Measurements from ENCODE around the gene RGL4. TPM values are rescaled to one million over a fixed set of nuclear protein-coding genes. Genes with fewer than 3 reads are reported as not detected.
"Not testable (repeated sequence)": the region's sequence is repeated elsewhere in the genome, so short reads cannot be mapped to it uniquely, and the experiment has no call there.

RGL4 gene
- total RNA-seq: 10 to 100 TPM; 11.6 to 14.5 (median 12.7) TPM
- 10.9 TPM for total RNA-seq (2013)

- H3K4me1 Mint-ChIP-seq: peaks cover 12 to 19% of the 10 kb centered on the region in 2 donors
- intact Hi-C loops (cut with micrococcal nuclease): no loop called here
- no peaks in the 10 kb centered on the region for H3K27me3 Mint-ChIP-seq (ENCODE audit: low read depth in 2 of 2)
- Histone ChIP-seq H3K27ac (ENCODE audit: low read length) (no peak within 1 kb of the TSS), H3K4me1 (ENCODE audit: control insufficient read depth, insufficient read depth, low read length) (peaks cover 9% of the 10 kb centered on the region), H3K27me3 (ENCODE audit: control insufficient read depth, insufficient read depth, low read length) (no peaks in the 10 kb centered on the region), H3K9me3 (ENCODE audit: control insufficient read depth, insufficient read depth, low read length) (no peaks in the 10 kb centered on the region), H3K4me3 (ENCODE audit: low read length) (no peak within 1 kb of the TSS), H3K36me3 (ENCODE audit: control insufficient read depth, insufficient read depth, low read length) (peaks cover 27% of the 10 kb centered on the region)
- peak within 1 kb of the TSS in 1 of 2 donors; percentile 42 for H3K27ac Mint-ChIP-seq
- H3K4me3 Mint-ChIP-seq: no peak within 1 kb of the TSS
- H3K36me3 Mint-ChIP-seq: no peaks in the 10 kb centered on the region
- no peak for ATAC-seq
- H3K9me3 Mint-ChIP-seq: no peaks in the 10 kb centered on the region
- no peak for TF ChIP-seq CTCF (IDR thresholded peaks at IDR 0.05)
- WGBS (ENCODE audit: insufficient coverage): 100% methylated on average over 5 of the region's 5 CpGs
- no peak for DNase-seq
Measured at GRCh38 chr22:23690713-23691112, at the start of gene RGL4. Gene RGL4, plus strand, starts transcription at chr22:23691013. Its CDS starts 1,018 bp downstream, at chr22:23692031.

- H3K36me3 ChIP-seq (ENCODE audit: control insufficient read depth, insufficient read depth, low read length); ATAC-seq; H3K4me3 ChIP-seq (ENCODE audit: low read length); H3K4me3 Mint-ChIP-seq; H3K27ac ChIP-seq (ENCODE audit: low read length); intact Hi-C loops (cut with micrococcal nuclease); H3K4me1 Mint-ChIP-seq; H3K9me3 Mint-ChIP-seq; H3K27me3 ChIP-seq (ENCODE audit: control insufficient read depth, insufficient read depth, low read length); H3K27me3 Mint-ChIP-seq (ENCODE audit: low read depth in 2 of 2); H3K27ac Mint-ChIP-seq; H3K36me3 Mint-ChIP-seq; H3K9me3 ChIP-seq (ENCODE audit: control insufficient read depth, insufficient read depth, low read length); DNase-seq; H3K4me1 ChIP-seq (ENCODE audit: control insufficient read depth, insufficient read depth, low read length): not testable (repeated sequence)
- WGBS (ENCODE audit: insufficient coverage): 97% methylated on average over 6 of the region's 7 CpGs
Measured at GRCh38 chr22:23646526-23646925, 44.3 kb upstream of the RGL4 start.

- Mint-ChIP-seq H3K27ac (no peak overlapping the region), H3K4me3 (no peak overlapping the region), H3K9me3 (no peaks in the 10 kb centered on the region), H3K4me1 (no peaks in the 10 kb centered on the region), H3K27me3 (ENCODE audit: low read depth in 2 of 2) (no peaks in the 10 kb centered on the region), H3K36me3 (no peaks in the 10 kb centered on the region)
- Histone ChIP-seq H3K4me1 (ENCODE audit: control insufficient read depth, insufficient read depth, low read length) (no peaks in the 10 kb centered on the region), H3K27me3 (ENCODE audit: control insufficient read depth, insufficient read depth, low read length) (no peaks in the 10 kb centered on the region), H3K4me3 (ENCODE audit: low read length) (no peak overlapping the region), H3K36me3 (ENCODE audit: control insufficient read depth, insufficient read depth, low read length) (no peaks in the 10 kb centered on the region), H3K27ac (ENCODE audit: low read length) (no peak overlapping the region), H3K9me3 (ENCODE audit: control insufficient read depth, insufficient read depth, low read length) (no peaks in the 10 kb centered on the region)
- 95% methylated on average over 18 of the region's 18 CpGs for WGBS (ENCODE audit: insufficient coverage)
- ATAC-seq (no peak), DNase-seq (no peak)
- intact Hi-C loops (cut with micrococcal nuclease): no loop called here
- no peak for TF ChIP-seq CTCF (IDR thresholded peaks at IDR 0.05)
Measured at GRCh38 chr22:23649071-23649501, 41.7 kb upstream of the RGL4 start.

DNA sequence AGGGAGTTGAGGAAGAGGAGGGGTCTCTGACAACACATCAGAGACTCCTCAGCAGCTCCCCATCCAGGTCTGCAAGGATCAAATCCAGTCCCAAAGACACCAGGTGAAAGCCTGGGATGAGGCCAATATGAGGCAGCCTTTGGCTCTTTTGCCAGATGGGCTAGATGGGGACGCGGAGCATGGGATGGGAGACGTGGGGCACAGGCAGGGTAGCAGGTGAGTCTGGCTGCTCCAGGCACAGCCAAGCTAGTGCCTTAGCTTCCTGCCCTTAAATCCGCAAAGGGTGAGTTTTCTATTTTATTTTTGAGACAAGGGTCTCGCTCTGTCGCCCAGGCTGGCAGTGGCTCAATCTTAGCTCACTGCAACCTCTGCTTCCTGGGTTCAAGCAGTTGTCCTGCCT, 39.1 kb upstream of the RGL4 start:
- 98% methylated on average over 6 of the region's 6 CpGs for WGBS (ENCODE audit: insufficient coverage)
- intact Hi-C loops (cut with micrococcal nuclease): no loop called here
- Histone ChIP-seq H3K36me3 (ENCODE audit: control insufficient read depth, insufficient read depth, low read length) (no peaks in the 10 kb centered on the region), H3K4me1 (ENCODE audit: control insufficient read depth, insufficient read depth, low read length) (no peaks in the 10 kb centered on the region), H3K27me3 (ENCODE audit: control insufficient read depth, insufficient read depth, low read length) (no peaks in the 10 kb centered on the region), H3K9me3 (ENCODE audit: control insufficient read depth, insufficient read depth, low read length) (no peaks in the 10 kb centered on the region), H3K27ac (ENCODE audit: low read length) (no peak overlapping the region), H3K4me3 (ENCODE audit: low read length) (no peak overlapping the region)
- no peak for TF ChIP-seq CTCF (IDR thresholded peaks at IDR 0.05)
- H3K36me3 Mint-ChIP-seq: no peaks in the 10 kb centered on the region
- DNase-seq (no peak), ATAC-seq (no peak)
- H3K4me1 Mint-ChIP-seq: no peaks in the 10 kb centered on the region
- no peak overlapping the region for H3K4me3 Mint-ChIP-seq
- no peak overlapping the region for H3K27ac Mint-ChIP-seq
- H3K27me3 Mint-ChIP-seq (ENCODE audit: low read depth in 2 of 2): no peaks in the 10 kb centered on the region
- H3K9me3 Mint-ChIP-seq: no peaks in the 10 kb centered on the region
